Activated CD4-positive, alpha-beta T cell treated with anti-CD3 and anti-CD28 coated beads for 1 hour (primary cell): Measurements from ENCODE around the gene NAALADL2.

Experiments
- DNase-seq: peaks from one replicate; pipeline ENCODE4 v3.0.0-alpha.2; 2020

NAALADL2 gene

GRCh38 chr3:174891524-174892203, 32.5 kb downstream of the NAALADL2 start:
- DNase-seq, result no peak

- no peak for DNase-seq
Observed at GRCh38 chr3:174907027-174907426, 47.9 kb downstream of the NAALADL2 start.

- no peak for DNase-seq
Observed at GRCh38 chr3:174907628-174908407, 48.7 kb downstream of the NAALADL2 start.

- no peak for DNase-seq
Observed at GRCh38 chr3:174931473-174932353, 72.6 kb downstream of the NAALADL2 start.

- no peak for DNase-seq
Observed at GRCh38 chr3:174936590-174936989, 77.5 kb downstream of the NAALADL2 start.

GRCh38 chr3:174937478-174937877, 78.3 kb downstream of the NAALADL2 start:
- no peak for DNase-seq

GRCh38 chr3:174938102-174938501, 79.0 kb downstream of the NAALADL2 start:
- DNase-seq, result no peak

- no peak for DNase-seq
Observed at GRCh38 chr3:174940151-174940550, 81.0 kb downstream of the NAALADL2 start.

- no peak for DNase-seq
Observed at GRCh38 chr3:174945276-174945675, 86.1 kb downstream of the NAALADL2 start.

- DNase-seq, result no peak
Observed at GRCh38 chr3:174945951-174946350, 86.8 kb downstream of the NAALADL2 start.

- no peak for DNase-seq
Observed at GRCh38 chr3:174949523-174949922, 90.4 kb downstream of the NAALADL2 start.

- DNase-seq, result no peak
Observed at GRCh38 chr3:174951034-174951433, 91.9 kb downstream of the NAALADL2 start.

GRCh38 chr3:174951498-174952005, 92.4 kb downstream of the NAALADL2 start:
- DNase-seq, result no peak

- no peak for DNase-seq
Observed at GRCh38 chr3:174953068-174953467, 93.9 kb downstream of the NAALADL2 start.

- no peak for DNase-seq
Observed at GRCh38 chr3:174955513-174956016, 96.4 kb downstream of the NAALADL2 start.

- no peak for DNase-seq
Observed at GRCh38 chr3:174957081-174957480, 97.9 kb downstream of the NAALADL2 start.

- DNase-seq, result no peak
Observed at GRCh38 chr3:174957551-174958001, 98.4 kb downstream of the NAALADL2 start.

- DNase-seq, result no peak
Observed at GRCh38 chr3:174958671-174959328, 99.7 kb downstream of the NAALADL2 start.

GRCh38 chr3:174959556-174960065, 100.5 kb downstream of the NAALADL2 start:
- DNase-seq, result no peak

- DNase-seq, result no peak
Observed at GRCh38 chr3:174960898-174961297, 101.8 kb downstream of the NAALADL2 start.

- DNase-seq, result no peak
Observed at GRCh38 chr3:174973465-174973864, 114.3 kb downstream of the NAALADL2 start.

GRCh38 chr3:174986685-174987084, 127.6 kb downstream of the NAALADL2 start:
- no peak for DNase-seq
